HEK293 (cell line): Measurements from ENCODE around the gene BCL7A.
A peak's percentile ranks its signal among the peaks of the same experiment; 100 is the strongest.

Experiments
- FEZF1 ChIP-seq: fragments of 450-650 bp; formaldehyde crosslinking; IDR thresholded peaks from 2 replicates; pipeline ENCODE4 v1.5.1; 2016; ENCODE audit warnings: missing biosample characterization, missing genetic modification characterization
- GFI1B ChIP-seq: fragments of 450-650 bp; formaldehyde crosslinking; IDR thresholded peaks from 2 replicates; pipeline ENCODE4 v1.5.1; 2016; ENCODE audit warnings: missing biosample characterization, missing genetic modification characterization
- GLI2 ChIP-seq: fragments of 450-650 bp; formaldehyde crosslinking; IDR thresholded peaks from 2 replicates; pipeline ENCODE4; 2017; ENCODE audit warnings: missing biosample characterization, missing genetic modification characterization, low read depth, borderline replicate concordance
- GLIS1 ChIP-seq: fragments of 450-650 bp; formaldehyde crosslinking; IDR thresholded peaks from 2 replicates; pipeline ENCODE4 v1.5.1; 2016; ENCODE audit warnings: missing biosample characterization, missing genetic modification characterization
- GLIS2 ChIP-seq: fragments of 450-650 bp; formaldehyde crosslinking; IDR thresholded peaks from 2 replicates; pipeline ENCODE4 v1.5.1; 2016; ENCODE audit warnings: missing biosample characterization, missing genetic modification characterization
- KLF1 ChIP-seq: fragments of 450-650 bp; formaldehyde crosslinking; IDR thresholded peaks from 2 replicates; pipeline ENCODE4 v1.5.1; 2016; ENCODE audit warnings: missing biosample characterization, missing genetic modification characterization
- KLF16 ChIP-seq: fragments of 450-650 bp; formaldehyde crosslinking; IDR thresholded peaks from 2 replicates; pipeline ENCODE4 v1.5.1; 2017; ENCODE audit warnings: missing biosample characterization, missing genetic modification characterization
- KLF9 ChIP-seq: fragments of 450-650 bp; formaldehyde crosslinking; IDR thresholded peaks from 2 replicates; pipeline ENCODE4 v1.5.1; 2016; ENCODE audit warnings: missing biosample characterization, missing genetic modification characterization, low read depth
- MEIS1 ChIP-seq: sonication (generic); formaldehyde crosslinking; IDR thresholded peaks from 2 replicates; pipeline ENCODE4 v1.8.1; 2022; ENCODE audit warnings: missing genetic modification reagents, mild to moderate bottlenecking, borderline replicate concordance
- SP2 ChIP-seq: fragments of 450-650 bp; formaldehyde crosslinking; IDR thresholded peaks from 2 replicates; pipeline ENCODE4 v1.5.1; 2016; ENCODE audit warnings: missing biosample characterization, missing genetic modification characterization
- ZBTB1 ChIP-seq: fragments of 450-650 bp; formaldehyde crosslinking; IDR thresholded peaks from 2 replicates; pipeline ENCODE4 v1.5.1; 2016; ENCODE audit warnings: missing biosample characterization, missing genetic modification characterization
- ZBTB26 ChIP-seq: fragments of 450-650 bp; formaldehyde crosslinking; optimal IDR thresholded peaks from 2 replicates; pipeline ENCODE3; 2016; ENCODE audit warnings: missing biosample characterization, mild to moderate bottlenecking, missing genetic modification characterization
- ZFP41 ChIP-seq: fragments of 450-650 bp; formaldehyde crosslinking; IDR thresholded peaks from 2 replicates; pipeline ENCODE4 v1.5.1; 2016; ENCODE audit warnings: missing biosample characterization, missing genetic modification characterization, borderline replicate concordance
- ZFP69B ChIP-seq: fragments of 450-650 bp; formaldehyde crosslinking; IDR thresholded peaks from 2 replicates; pipeline ENCODE4 v1.5.1; 2016; ENCODE audit warnings: missing biosample characterization, missing genetic modification characterization
- ZIC2 ChIP-seq: fragments of 450-650 bp; formaldehyde crosslinking; IDR thresholded peaks from 2 replicates; pipeline ENCODE4 v1.5.1; 2016; ENCODE audit warnings: missing biosample characterization, missing genetic modification characterization
- ZNF138 ChIP-seq: fragments of 450-650 bp; formaldehyde crosslinking; IDR thresholded peaks from 2 replicates; pipeline ENCODE4 v1.5.1; 2016; ENCODE audit warnings: missing biosample characterization, missing genetic modification characterization, borderline replicate concordance
- ZNF19 ChIP-seq: fragments of 450-650 bp; formaldehyde crosslinking; IDR thresholded peaks from 2 replicates; pipeline ENCODE4; 2016; ENCODE audit warnings: missing biosample characterization, missing genetic modification characterization, low read depth
- ZNF2 ChIP-seq: fragments of 450-650 bp; formaldehyde crosslinking; IDR thresholded peaks from 2 replicates; pipeline ENCODE4 v1.5.1; 2016; ENCODE audit warnings: missing biosample characterization, missing genetic modification characterization
- ZNF26 ChIP-seq: fragments of 450-650 bp; formaldehyde crosslinking; IDR thresholded peaks from 2 replicates; pipeline ENCODE4 v1.5.1; 2016; ENCODE audit warnings: missing biosample characterization, missing genetic modification characterization
- ZNF341 ChIP-seq: fragments of 450-650 bp; formaldehyde crosslinking; IDR thresholded peaks from 2 replicates; pipeline ENCODE4; 2016; ENCODE audit warnings: low read depth, missing biosample characterization, missing genetic modification characterization
- ZNF350 ChIP-seq: fragments of 450-650 bp; formaldehyde crosslinking; IDR thresholded peaks from 2 replicates; pipeline ENCODE4 v1.5.0; 2017; ENCODE audit warnings: missing biosample characterization, mild to moderate bottlenecking, missing genetic modification characterization
- ZNF426 ChIP-seq: fragments of 450-650 bp; formaldehyde crosslinking; IDR thresholded peaks from 2 replicates; pipeline ENCODE4 v1.5.1; 2017; ENCODE audit warnings: missing biosample characterization, missing genetic modification characterization, mild to moderate bottlenecking, inconsistent platforms, moderate library complexity
- ZNF433 ChIP-seq: fragments of 450-650 bp; formaldehyde crosslinking; IDR thresholded peaks from 2 replicates; pipeline ENCODE4 v1.5.1; 2016; ENCODE audit warnings: missing biosample characterization, missing genetic modification characterization, low read depth
- ZNF48 ChIP-seq: fragments of 450-650 bp; formaldehyde crosslinking; IDR thresholded peaks from 2 replicates; pipeline ENCODE4 v1.5.1; 2016; ENCODE audit warnings: missing biosample characterization, missing genetic modification characterization
- ZNF571 ChIP-seq: fragments of 450-650 bp; formaldehyde crosslinking; IDR thresholded peaks from 2 replicates; pipeline ENCODE4 v1.5.0; 2017; ENCODE audit warnings: missing biosample characterization, missing genetic modification characterization
- ZNF623 ChIP-seq: fragments of 450-650 bp; formaldehyde crosslinking; IDR thresholded peaks from 2 replicates; pipeline ENCODE4 v1.5.1; 2016; ENCODE audit warnings: missing biosample characterization, missing genetic modification characterization
- ZNF658 ChIP-seq: fragments of 450-650 bp; formaldehyde crosslinking; IDR thresholded peaks from 2 replicates; pipeline ENCODE4; 2016; ENCODE audit warnings: missing biosample characterization, missing genetic modification characterization
- ZNF704 ChIP-seq: fragments of 450-650 bp; formaldehyde crosslinking; IDR thresholded peaks from 2 replicates; pipeline ENCODE4 v1.5.1; 2016; ENCODE audit warnings: missing biosample characterization, missing genetic modification characterization
- ZNF747 ChIP-seq: fragments of 450-650 bp; formaldehyde crosslinking; IDR thresholded peaks from 2 replicates; pipeline ENCODE4 v1.5.1; 2016; ENCODE audit warnings: missing biosample characterization, missing genetic modification characterization
- TF ChIP-seq, protein P1 (sequence below): fragments of 450-650 bp; formaldehyde crosslinking; IDR thresholded peaks from 2 replicates; pipeline ENCODE4 v1.5.1; 2016; ENCODE audit warnings: missing biosample characterization, missing genetic modification characterization
- TF ChIP-seq, protein P2 (sequence below): fragments of 450-650 bp; formaldehyde crosslinking; IDR thresholded peaks from 2 replicates; pipeline ENCODE4 v1.5.1; 2017; ENCODE audit warnings: missing biosample characterization, missing genetic modification characterization
- TF ChIP-seq, protein P3 (sequence below): fragments of 450-650 bp; formaldehyde crosslinking; IDR thresholded peaks from 2 replicates; pipeline ENCODE4 v1.5.1; 2017; ENCODE audit warnings: missing biosample characterization, missing genetic modification characterization

Gene BCL7A

GRCh38 chr12:122064780-122065588 lies 43.3 kb downstream of the BCL7A start (continued):
- TF ChIP-seq ZBTB26 (tag by site-specific recombination) (no peak), ZFP41 (tag by site-specific recombination) (no peak), KLF16 (tag by site-specific recombination) (no peak), ZNF426 (tag by site-specific recombination) (no peak), ZNF138 (tag by site-specific recombination) (no peak), GLIS2 (tag by site-specific recombination) (peak; percentile 69), ZNF341 (tag by site-specific recombination) (peak; percentile 72), ZNF747 (tag by site-specific recombination) (no peak), ZNF704 (tag by site-specific recombination) (no peak), GLIS1 (tag by site-specific recombination) (no peak), KLF1 (tag by site-specific recombination) (no peak), ZNF19 (tag by site-specific recombination) (no peak), ZNF658 (tag by site-specific recombination) (no peak), ZBTB1 (tag by site-specific recombination) (no peak), ZNF571 (tag by site-specific recombination) (no peak), GFI1B (tag by site-specific recombination) (no peak), KLF9 (tag by site-specific recombination) (no peak), ZNF433 (tag by site-specific recombination) (no peak), ZNF623 (tag by site-specific recombination) (no peak), ZNF350 (no peak), ZFP69B (tag by site-specific recombination) (no peak), ZNF26 (no peak), ZNF2 (tag by site-specific recombination) (no peak), GLI2 (tag by site-specific recombination) (no peak), ZIC2 (peak; percentile 81), SP2 (tag by site-specific recombination) (peak; percentile 81), FEZF1 (tag by site-specific recombination) (peak; percentile 79), ZNF48 (tag by site-specific recombination) (no peak), MEIS1 (no peak)
- TF ChIP-seq, protein P1, sequence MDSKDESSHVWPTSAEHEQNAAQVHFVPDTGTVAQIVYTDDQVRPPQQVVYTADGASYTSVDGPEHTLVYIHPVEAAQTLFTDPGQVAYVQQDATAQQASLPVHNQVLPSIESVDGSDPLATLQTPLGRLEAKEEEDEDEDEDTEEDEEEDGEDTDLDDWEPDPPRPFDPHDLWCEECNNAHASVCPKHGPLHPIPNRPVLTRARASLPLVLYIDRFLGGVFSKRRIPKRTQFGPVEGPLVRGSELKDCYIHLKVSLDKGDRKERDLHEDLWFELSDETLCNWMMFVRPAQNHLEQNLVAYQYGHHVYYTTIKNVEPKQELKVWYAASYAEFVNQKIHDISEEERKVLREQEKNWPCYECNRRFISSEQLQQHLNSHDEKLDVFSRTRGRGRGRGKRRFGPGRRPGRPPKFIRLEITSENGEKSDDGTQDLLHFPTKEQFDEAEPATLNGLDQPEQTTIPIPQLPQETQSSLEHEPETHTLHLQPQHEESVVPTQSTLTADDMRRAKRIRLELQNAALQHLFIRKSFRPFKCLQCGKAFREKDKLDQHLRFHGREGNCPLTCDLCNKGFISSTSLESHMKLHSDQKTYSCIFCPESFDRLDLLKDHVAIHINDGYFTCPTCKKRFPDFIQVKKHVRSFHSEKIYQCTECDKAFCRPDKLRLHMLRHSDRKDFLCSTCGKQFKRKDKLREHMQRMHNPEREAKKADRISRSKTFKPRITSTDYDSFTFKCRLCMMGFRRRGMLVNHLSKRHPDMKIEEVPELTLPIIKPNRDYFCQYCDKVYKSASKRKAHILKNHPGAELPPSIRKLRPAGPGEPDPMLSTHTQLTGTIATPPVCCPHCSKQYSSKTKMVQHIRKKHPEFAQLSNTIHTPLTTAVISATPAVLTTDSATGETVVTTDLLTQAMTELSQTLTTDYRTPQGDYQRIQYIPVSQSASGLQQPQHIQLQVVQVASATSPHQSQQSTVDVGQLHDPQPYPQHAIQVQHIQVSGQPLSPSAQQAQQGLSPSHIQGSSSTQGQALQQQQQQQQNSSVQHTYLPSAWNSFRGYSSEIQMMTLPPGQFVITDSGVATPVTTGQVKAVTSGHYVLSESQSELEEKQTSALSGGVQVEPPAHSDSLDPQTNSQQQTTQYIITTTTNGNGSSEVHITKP: peak; percentile 81
- TF ChIP-seq, protein P2, sequence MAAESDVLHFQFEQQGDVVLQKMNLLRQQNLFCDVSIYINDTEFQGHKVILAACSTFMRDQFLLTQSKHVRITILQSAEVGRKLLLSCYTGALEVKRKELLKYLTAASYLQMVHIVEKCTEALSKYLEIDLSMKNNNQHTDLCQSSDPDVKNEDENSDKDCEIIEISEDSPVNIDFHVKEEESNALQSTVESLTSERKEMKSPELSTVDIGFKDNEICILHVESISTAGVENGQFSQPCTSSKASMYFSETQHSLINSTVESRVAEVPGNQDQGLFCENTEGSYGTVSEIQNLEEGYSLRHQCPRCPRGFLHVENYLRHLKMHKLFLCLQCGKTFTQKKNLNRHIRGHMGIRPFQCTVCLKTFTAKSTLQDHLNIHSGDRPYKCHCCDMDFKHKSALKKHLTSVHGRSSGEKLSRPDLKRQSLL (tag by site-specific recombination): no peak
- TF ChIP-seq, protein P3, sequence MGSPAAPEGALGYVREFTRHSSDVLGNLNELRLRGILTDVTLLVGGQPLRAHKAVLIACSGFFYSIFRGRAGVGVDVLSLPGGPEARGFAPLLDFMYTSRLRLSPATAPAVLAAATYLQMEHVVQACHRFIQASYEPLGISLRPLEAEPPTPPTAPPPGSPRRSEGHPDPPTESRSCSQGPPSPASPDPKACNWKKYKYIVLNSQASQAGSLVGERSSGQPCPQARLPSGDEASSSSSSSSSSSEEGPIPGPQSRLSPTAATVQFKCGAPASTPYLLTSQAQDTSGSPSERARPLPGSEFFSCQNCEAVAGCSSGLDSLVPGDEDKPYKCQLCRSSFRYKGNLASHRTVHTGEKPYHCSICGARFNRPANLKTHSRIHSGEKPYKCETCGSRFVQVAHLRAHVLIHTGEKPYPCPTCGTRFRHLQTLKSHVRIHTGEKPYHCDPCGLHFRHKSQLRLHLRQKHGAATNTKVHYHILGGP: no peak
